GM23248 (cell line): ENCODE results near the gene ATP6V1E1. TPM values are rescaled to one million over a fixed set of nuclear protein-coding genes. Genes with fewer than 3 reads are reported as not detected.
"Not testable (repeated sequence)": the region's sequence is repeated elsewhere in the genome, so short reads cannot be mapped to it uniquely, and the experiment has no call there.

Experiments used
- DNase-seq: peaks from one replicate; pipeline ENCODE4 v3.0.0-alpha.2; 2015
- H2AFZ ChIP-seq: fragments of 200-600 bp; sonication (generic); 2 replicates; pipeline ENCODE4 v1.6.1; 2016; ENCODE audit warnings: antibody characterized with exemption
- H3F3A ChIP-seq: fragments of 200-600 bp; sonication (generic); 2 replicates; pipeline ENCODE4 v1.6.1; 2016; ENCODE audit warnings: mild to moderate bottlenecking, antibody characterized with exemption, mixed run types; ENCODE audit not compliant: insufficient read depth
- H3K27ac ChIP-seq: fragments of 200-600 bp; sonication (generic); 2 replicates; pipeline ENCODE4 v1.5.1; 2016; ENCODE audit warnings: mild to moderate bottlenecking
- H3K27me3 ChIP-seq: fragments of 200-600 bp; sonication (generic); replicated peaks from 2 replicates; pipeline ENCODE4 v1.6.1; 2016; ENCODE audit warnings: mild to moderate bottlenecking; ENCODE audit not compliant: insufficient read depth
- H3K36me3 ChIP-seq: fragments of 200-600 bp; sonication (generic); 2 replicates; pipeline ENCODE4 v1.6.1; 2016; ENCODE audit warnings: low read depth, mild to moderate bottlenecking
- H3K4me1 ChIP-seq: fragments of 200-600 bp; sonication (generic); 2 replicates; pipeline ENCODE4 v1.6.1; 2016; ENCODE audit warnings: mild to moderate bottlenecking; ENCODE audit not compliant: insufficient read depth
- H3K4me2 ChIP-seq: fragments of 200-600 bp; sonication (generic); one replicate; pipeline ENCODE4 v1.6.1; 2016; ENCODE audit warnings: mild to moderate bottlenecking; ENCODE audit not compliant: unreplicated experiment
- H3K4me3 ChIP-seq: fragments of 200-600 bp; sonication (generic); 2 replicates; pipeline ENCODE4 v1.5.1; 2016; ENCODE audit warnings: mild to moderate bottlenecking
- H3K79me2 ChIP-seq: fragments of 200-600 bp; sonication (generic); 2 replicates; pipeline ENCODE4 v1.6.1; 2016; ENCODE audit warnings: mild to moderate bottlenecking; ENCODE audit not compliant: insufficient read depth
- H3K9ac ChIP-seq: fragments of 200-600 bp; sonication (generic); 2 replicates; pipeline ENCODE4 v1.6.1; 2016; ENCODE audit warnings: mild to moderate bottlenecking
- H3K9me2 ChIP-seq: fragments of 200-600 bp; sonication (generic); 2 replicates; pipeline ENCODE4 v1.6.1; 2016; ENCODE audit warnings: mixed run types, mild to moderate bottlenecking, moderate library complexity; ENCODE audit not compliant: insufficient read depth
- H3K9me3 ChIP-seq: fragments of 200-600 bp; sonication (generic); one replicate; pipeline ENCODE4 v1.6.1; 2017; ENCODE audit warnings: low read depth
- H4K20me1 ChIP-seq: fragments of 200-600 bp; sonication (generic); 2 replicates; pipeline ENCODE4 v1.6.0; 2016; ENCODE audit not compliant: insufficient read depth
- EZH2 ChIP-seq: fragments of 200-600 bp; sonication (generic); IDR thresholded peaks from 2 replicates; pipeline ENCODE4 v1.6.1; 2018; ENCODE audit warnings: antibody characterized with exemption, mild to moderate bottlenecking; ENCODE audit not compliant: insufficient read depth, poor library complexity, severe bottlenecking
- EZH2phosphoT487 ChIP-seq: fragments of 200-600 bp; sonication (generic); IDR thresholded peaks from 2 replicates; pipeline ENCODE4 v1.6.1; 2018; ENCODE audit warnings: antibody characterized with exemption, moderate library complexity, mild to moderate bottlenecking, low read depth; ENCODE audit not compliant: insufficient read depth
- WGBS, 2 experiments: methylation state at CpG; one replicate each; pipeline ENCODE4 v1.1.6; 2015 to 2017; ENCODE audit warnings: low lambda C conversion rate in 2 of 2, low coverage in 1 of 2; ENCODE audit errors: missing lambda C conversion rate in 2 of 2; 5-methylcytosine and 5-hydroxymethylcytosine counted together
- in situ Hi-C: fragments of 300-500 bp; cut with MboI; formaldehyde crosslinking; loops from 2 replicates; pipeline ENCODE4 v1.15.0; 2020
- polyA plus RNA-seq: library from polyadenylated mRNA; unstranded; fragments of >200 nt; fragmentation: Nextera tagmentation; extraction: Ambion mirVana; gene quantifications from 2 replicates; pipeline ENCODE4 v1.2.1, GENCODE V29; 2016
- total RNA-seq: library from RNA; depleted of rRNA; stranded (reverse); fragments of >200 nt; shearing (Covaris generic); gene quantifications from 2 replicates; pipeline ENCODE4 v1.2.3, GENCODE V29; 2014

The ATP6V1E1 gene
- total and polyA plus RNA-seq, 2 experiments from 2014 or later, result 113 to 131 TPM

- in situ Hi-C loops, result no loop called here
- no peak for TF ChIP-seq EZH2phosphoT487
- TF ChIP-seq EZH2, result no peak
- Histone ChIP-seq H3K4me2 (no peak overlapping the region), H3F3A (no peaks in the 10 kb centered on the region), H4K20me1 (no peaks in the 10 kb centered on the region), H3K79me2 (peaks cover 15% of the 10 kb centered on the region), H3K36me3 (peaks cover 13% of the 10 kb centered on the region; the same call in 1 of the 2 replicates), H3K9ac (no peak overlapping the region), H3K27me3 (no peaks in the 10 kb centered on the region), H3K9me3 (no peaks in the 10 kb centered on the region), H2AFZ (no peak overlapping the region), H3K9me2 (no peaks in the 10 kb centered on the region), H3K27ac (no peak overlapping the region), H3K4me1 (no peaks in the 10 kb centered on the region), H3K4me3 (no peak overlapping the region)
- WGBS, 2 experiments, result 78 to 81% methylated on average over 3 of the region's 3 CpGs
- DNase-seq, result no peak
These were observed 26.7 kb upstream of the ATP6V1E1 start for GRCh38 chr22:17655289-17655688.

- WGBS, 2 experiments, result 94 to 100% methylated on average over 1 of the region's 1 CpG
- 0 out of 2 replicates have a peak, but pooled peaks cover 4% of the 10 kb centered on the region for H3F3A ChIP-seq
- no peak overlapping the region for H2AFZ ChIP-seq
- no peaks in the 10 kb centered on the region; the same call in 1 of the 2 replicates for H3K4me1 ChIP-seq
- no peaks in the 10 kb centered on the region for H4K20me1 ChIP-seq
- peaks cover 6% of the 10 kb centered on the region; the same call in 1 of the 2 replicates for H3K36me3 ChIP-seq
- H3K9me2 ChIP-seq, result no peaks in the 10 kb centered on the region
- H3K27ac ChIP-seq, result no peak overlapping the region
- DNase-seq, result no peak
- H3K27me3 ChIP-seq, result no peaks in the 10 kb centered on the region
- TF ChIP-seq EZH2 (no peak), EZH2phosphoT487 (no peak)
- H3K79me2 ChIP-seq, result peaks cover 71% of the 10 kb centered on the region
- H3K4me2 ChIP-seq, result no peak overlapping the region
- no peak overlapping the region for H3K4me3 ChIP-seq
- H3K9ac ChIP-seq, result no peak overlapping the region
- no peaks in the 10 kb centered on the region for H3K9me3 ChIP-seq
- in situ Hi-C loops, result no loop called here
These were observed 20.0 kb upstream of the ATP6V1E1 start for GRCh38 chr22:17648569-17648968.

- H3K9ac ChIP-seq, result no peak overlapping the region
- no peak for TF ChIP-seq EZH2
- TF ChIP-seq EZH2phosphoT487, result no peak
- no peak overlapping the region for H3K4me3 ChIP-seq
- peak; percentile 21 for DNase-seq
- WGBS, 2 experiments, result 97 to 98% methylated on average over 5 of the region's 5 CpGs
- no peak overlapping the region for H2AFZ ChIP-seq
- H3K27ac ChIP-seq, result no peak overlapping the region
- H3F3A ChIP-seq, result 0 out of 2 replicates have a peak, but pooled peaks cover 4% of the 10 kb centered on the region
- H3K36me3 ChIP-seq, result peaks cover 6% of the 10 kb centered on the region; the same call in 1 of the 2 replicates
- H3K4me1 ChIP-seq, result no peaks in the 10 kb centered on the region; the same call in 1 of the 2 replicates
- peaks cover 77% of the 10 kb centered on the region for H3K79me2 ChIP-seq
- no peak overlapping the region for H3K4me2 ChIP-seq
- H3K27me3 ChIP-seq, result no peaks in the 10 kb centered on the region
- H4K20me1 ChIP-seq, result no peaks in the 10 kb centered on the region
- in situ Hi-C loops, result no loop called here
- no peaks in the 10 kb centered on the region for H3K9me3 ChIP-seq
- no peaks in the 10 kb centered on the region for H3K9me2 ChIP-seq
These were observed 19.4 kb upstream of the ATP6V1E1 start for GRCh38 chr22:17647991-17648390.

DNA sequence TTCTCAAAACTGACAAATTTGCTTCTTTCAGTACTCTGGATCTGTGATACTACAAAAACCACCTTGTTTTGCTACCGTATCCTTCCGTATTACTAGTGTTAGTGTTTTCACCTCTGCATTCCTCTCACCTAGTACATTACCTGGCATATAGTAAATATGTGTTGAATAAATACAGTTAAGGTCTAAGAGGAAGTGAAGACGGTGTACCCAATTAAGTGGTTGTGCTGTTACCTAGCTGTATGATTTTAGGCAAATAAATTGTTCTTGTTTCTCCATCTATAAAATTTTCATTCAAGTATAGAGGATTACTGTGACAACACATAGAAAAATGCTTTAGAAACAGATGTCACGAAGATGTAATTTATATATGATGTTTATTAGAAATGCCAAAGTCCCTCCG, 18.9 kb upstream of the ATP6V1E1 start:
- TF ChIP-seq EZH2 (no peak), EZH2phosphoT487 (no peak)
- no peak overlapping the region for H3K9ac ChIP-seq
- H3K27ac ChIP-seq, result no peak overlapping the region
- WGBS, 2 experiments, result 81 to 87% methylated on average over 5 of the region's 5 CpGs
- no peak overlapping the region for H3K4me3 ChIP-seq
- no peak for DNase-seq
- H3K4me2 ChIP-seq, result no peak overlapping the region
- in situ Hi-C loops, result no loop called here
- no peaks in the 10 kb centered on the region; the same call in 1 of the 2 replicates for H3K4me1 ChIP-seq
- H4K20me1 ChIP-seq, result no peaks in the 10 kb centered on the region
- 0 out of 2 replicates have a peak, but pooled peaks cover 4% of the 10 kb centered on the region for H3F3A ChIP-seq
- no peaks in the 10 kb centered on the region for H3K9me3 ChIP-seq
- H3K79me2 ChIP-seq, result peaks cover 82% of the 10 kb centered on the region
- peaks cover 6% of the 10 kb centered on the region; the same call in 1 of the 2 replicates for H3K36me3 ChIP-seq
- no peaks in the 10 kb centered on the region for H3K27me3 ChIP-seq
- H2AFZ ChIP-seq, result no peak overlapping the region
- no peaks in the 10 kb centered on the region for H3K9me2 ChIP-seq

GRCh38 chr22:17642357-17642756, 13.8 kb upstream of the ATP6V1E1 start:
- H3K27me3 ChIP-seq, H3K9ac ChIP-seq, H3K27ac ChIP-seq, H3K4me3 ChIP-seq, H3K36me3 ChIP-seq, H3K9me3 ChIP-seq, H4K20me1 ChIP-seq, H2AFZ ChIP-seq, DNase-seq, H3K4me2 ChIP-seq, H3K9me2 ChIP-seq, in situ Hi-C loops: not testable (repeated sequence)
- 97 to 99% methylated on average over 4 of the region's 4 CpGs for WGBS, 2 experiments
- Histone ChIP-seq H3K79me2 (peaks cover 78% of the 10 kb centered on the region), H3K4me1 (peaks cover 17% of the 10 kb centered on the region; the same call in 1 of the 2 replicates), H3F3A (peaks cover 27% of the 10 kb centered on the region)
